ENCODE measurements around the gene RAP1GAP2.

DNA sequence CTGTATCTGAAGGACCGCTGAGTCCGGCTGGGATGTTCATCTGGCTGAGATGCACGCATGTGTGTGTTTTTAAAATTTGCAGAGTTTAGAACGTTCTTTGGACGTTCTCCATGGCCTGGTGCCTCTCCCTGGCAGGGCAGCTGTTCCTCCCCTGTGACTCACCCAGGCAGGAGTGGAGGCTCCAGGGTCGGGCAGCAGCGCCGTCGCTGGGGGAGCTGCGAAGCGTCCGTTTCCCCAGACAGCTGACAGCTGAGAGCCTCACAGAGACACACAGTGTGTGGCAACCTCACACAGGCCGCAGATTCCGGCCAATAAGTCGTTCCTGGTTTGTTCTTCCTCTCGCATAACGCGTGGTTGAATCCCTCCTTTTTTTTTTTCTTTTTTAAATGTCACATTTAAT is 186.6 kb downstream of the RAP1GAP2 start:
- TF ChIP-seq, protein P1, sequence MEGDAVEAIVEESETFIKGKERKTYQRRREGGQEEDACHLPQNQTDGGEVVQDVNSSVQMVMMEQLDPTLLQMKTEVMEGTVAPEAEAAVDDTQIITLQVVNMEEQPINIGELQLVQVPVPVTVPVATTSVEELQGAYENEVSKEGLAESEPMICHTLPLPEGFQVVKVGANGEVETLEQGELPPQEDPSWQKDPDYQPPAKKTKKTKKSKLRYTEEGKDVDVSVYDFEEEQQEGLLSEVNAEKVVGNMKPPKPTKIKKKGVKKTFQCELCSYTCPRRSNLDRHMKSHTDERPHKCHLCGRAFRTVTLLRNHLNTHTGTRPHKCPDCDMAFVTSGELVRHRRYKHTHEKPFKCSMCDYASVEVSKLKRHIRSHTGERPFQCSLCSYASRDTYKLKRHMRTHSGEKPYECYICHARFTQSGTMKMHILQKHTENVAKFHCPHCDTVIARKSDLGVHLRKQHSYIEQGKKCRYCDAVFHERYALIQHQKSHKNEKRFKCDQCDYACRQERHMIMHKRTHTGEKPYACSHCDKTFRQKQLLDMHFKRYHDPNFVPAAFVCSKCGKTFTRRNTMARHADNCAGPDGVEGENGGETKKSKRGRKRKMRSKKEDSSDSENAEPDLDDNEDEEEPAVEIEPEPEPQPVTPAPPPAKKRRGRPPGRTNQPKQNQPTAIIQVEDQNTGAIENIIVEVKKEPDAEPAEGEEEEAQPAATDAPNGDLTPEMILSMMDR (IDR thresholded peaks at IDR 0.05): peak in 5 of 6 experiments; percentile 10 to 55 (median 23)
- TF ChIP-seq POLR2A (IDR thresholded peaks at IDR 0.05): no peak
